GM21786 (cell line): ENCODE measurements around the gene MOXD1.
A peak's percentile ranks its signal among the peaks of the same experiment; 100 is the strongest.
"Not testable (repeated sequence)": the region's sequence is repeated elsewhere in the genome, so short reads cannot be mapped to it uniquely, and the experiment has no call there.

Experiments used
- ATAC-seq: cut with Tn5 transposase; IDR thresholded peaks from one replicate; pipeline ENCODE4 v1.9.1; 2021; ENCODE audit not compliant: unreplicated experiment

MOXD1 gene

GRCh38 chr6:132357120-132357519 lies 44.2 kb downstream of the MOXD1 start:
- ATAC-seq: no peak

- peak; percentile 61 for ATAC-seq
Observed at GRCh38 chr6:132354517-132355167, 46.6 kb downstream of the MOXD1 start.

- ATAC-seq: not testable (repeated sequence)
Observed at GRCh38 chr6:132351986-132352385, 49.3 kb downstream of the MOXD1 start.

GRCh38 chr6:132348231-132348630 lies 53.0 kb downstream of the MOXD1 start:
- no peak for ATAC-seq

GRCh38 chr6:132344811-132345210 lies 56.5 kb downstream of the MOXD1 start:
- ATAC-seq: no peak

- ATAC-seq: no peak
Observed at GRCh38 chr6:132341646-132342045, 59.6 kb downstream of the MOXD1 start.

GRCh38 chr6:132334521-132334885 lies 66.8 kb downstream of the MOXD1 start:
- ATAC-seq: no peak

GRCh38 chr6:132333639-132334520 lies 67.4 kb downstream of the MOXD1 start:
- ATAC-seq: no peak

- no peak for ATAC-seq
Observed at GRCh38 chr6:132330759-132331158, 70.5 kb downstream of the MOXD1 start.

- no peak for ATAC-seq
Observed at GRCh38 chr6:132322398-132322797, 78.9 kb downstream of the MOXD1 start.

GRCh38 chr6:132320007-132320406 lies 81.3 kb downstream of the MOXD1 start:
- ATAC-seq: no peak

- ATAC-seq: no peak
Observed at GRCh38 chr6:132316970-132317369, 84.3 kb downstream of the MOXD1 start.

- ATAC-seq: no peak
Observed at GRCh38 chr6:132314432-132314831, 86.8 kb downstream of the MOXD1 start.

- ATAC-seq: no peak
Observed at GRCh38 chr6:132310921-132311320, 90.4 kb downstream of the MOXD1 start.

GRCh38 chr6:132310151-132310550 lies 91.1 kb downstream of the MOXD1 start:
- not testable (repeated sequence) for ATAC-seq

- no peak for ATAC-seq
Observed at GRCh38 chr6:132304891-132305305, 96.4 kb downstream of the MOXD1 start.

GRCh38 chr6:132300323-132300949 lies 100.8 kb downstream of the MOXD1 start:
- ATAC-seq: peak; percentile 71

- no peak for ATAC-seq
Observed at GRCh38 chr6:132298344-132298949, 102.8 kb downstream of the MOXD1 start.

- ATAC-seq: no peak
Observed at GRCh38 chr6:132289756-132290155, 111.5 kb downstream of the MOXD1 start.

- ATAC-seq: no peak
Observed at GRCh38 chr6:132287101-132287500, 114.2 kb downstream of the MOXD1 start.

- ATAC-seq: peak; percentile 53
Observed at GRCh38 chr6:132286298-132287019, 114.8 kb downstream of the MOXD1 start.
